ENCODE measurements around the gene SLC2A13.
A peak's percentile ranks its signal among the peaks of the same experiment; 100 is the strongest.
"Not testable (repeated sequence)": the region's sequence is repeated elsewhere in the genome, so short reads cannot be mapped to it uniquely, and the experiment has no call there.

The SLC2A13 gene

GRCh38 chr12:39814626-39815025 is 291.3 kb downstream of the SLC2A13 start:
- no peak for TF ChIP-seq CTCF (IDR thresholded peaks at IDR 0.05; ENCODE audit: low read depth, low read length, missing control alignments)
- no peaks in the 10 kb centered on the region for H3K27me3 ChIP-seq (replicated peaks)
- no peaks in the 10 kb centered on the region for H3K36me3 ChIP-seq (replicated peaks)
- no peak overlapping the region for H3K4me3 ChIP-seq (ENCODE audit: low read depth, low read length)
- no peak overlapping the region for H3K27ac ChIP-seq
- in situ Hi-C loops (cut with HindIII; ENCODE audit: low pct_ligation_motif_present, low sequenced_read_pairs) = no loop called here
- no peak for DNase-seq

- no peak for TF ChIP-seq CTCF (IDR thresholded peaks at IDR 0.05; ENCODE audit: low read depth, low read length, missing control alignments)
- no peaks in the 10 kb centered on the region for H3K36me3 ChIP-seq (replicated peaks)
- DNase-seq = no peak
- in situ Hi-C loops (cut with HindIII; ENCODE audit: low pct_ligation_motif_present, low sequenced_read_pairs) = no loop called here
- H3K4me3 ChIP-seq (ENCODE audit: low read depth, low read length) = no peak overlapping the region
- H3K27ac ChIP-seq = no peak overlapping the region
- no peaks in the 10 kb centered on the region for H3K27me3 ChIP-seq (replicated peaks)
Measured at GRCh38 chr12:39813776-39814175, 292.1 kb downstream of the SLC2A13 start.

- DNase-seq; H3K4me3 ChIP-seq (ENCODE audit: low read depth, low read length); H3K27me3 ChIP-seq (replicated peaks); H3K27ac ChIP-seq; in situ Hi-C loops (cut with HindIII; ENCODE audit: low pct_ligation_motif_present, low sequenced_read_pairs); H3K36me3 ChIP-seq (replicated peaks): not testable (repeated sequence)
Measured at GRCh38 chr12:39812456-39812855, 293.4 kb downstream of the SLC2A13 start.

- H3K27ac ChIP-seq = no peak overlapping the region
- no peak overlapping the region for H3K4me3 ChIP-seq (ENCODE audit: low read depth, low read length)
- peak; percentile 54 for TF ChIP-seq CTCF (IDR thresholded peaks at IDR 0.05; ENCODE audit: low read depth, low read length, missing control alignments)
- DNase-seq = peak; percentile 1
- H3K36me3 ChIP-seq (replicated peaks) = no peaks in the 10 kb centered on the region
- in situ Hi-C loops (cut with HindIII; ENCODE audit: low pct_ligation_motif_present, low sequenced_read_pairs) = no loop called here
- H3K27me3 ChIP-seq (replicated peaks) = no peaks in the 10 kb centered on the region
Measured at GRCh38 chr12:39807043-39807442, 298.8 kb downstream of the SLC2A13 start.

GRCh38 chr12:39805651-39806050 is 300.2 kb downstream of the SLC2A13 start:
- Histone ChIP-seq H3K27ac (no peak overlapping the region), H3K27me3 (replicated peaks) (no peaks in the 10 kb centered on the region), H3K36me3 (replicated peaks) (no peaks in the 10 kb centered on the region), H3K4me3 (ENCODE audit: low read depth, low read length) (no peak overlapping the region)
- TF ChIP-seq CTCF (IDR thresholded peaks at IDR 0.05; ENCODE audit: low read depth, low read length, missing control alignments) = no peak
- DNase-seq = no peak
- in situ Hi-C loops (cut with HindIII; ENCODE audit: low pct_ligation_motif_present, low sequenced_read_pairs) = no loop called here

GRCh38 chr12:39804898-39805297 is 301.0 kb downstream of the SLC2A13 start:
- in situ Hi-C loops (cut with HindIII; ENCODE audit: low pct_ligation_motif_present, low sequenced_read_pairs) = no loop called here
- no peak overlapping the region for H3K27ac ChIP-seq
- no peak overlapping the region for H3K4me3 ChIP-seq (ENCODE audit: low read depth, low read length)
- no peak for DNase-seq
- no peaks in the 10 kb centered on the region for H3K27me3 ChIP-seq (replicated peaks)
- TF ChIP-seq CTCF (IDR thresholded peaks at IDR 0.05; ENCODE audit: low read depth, low read length, missing control alignments) = no peak
- no peaks in the 10 kb centered on the region for H3K36me3 ChIP-seq (replicated peaks)
